Uterus (tissue), 4 donors: Measurements from ENCODE around the gene HERC4. TPM values are rescaled to one million over a fixed set of nuclear protein-coding genes. Genes with fewer than 3 reads are reported as not detected.
"Not testable (repeated sequence)": the region's sequence is repeated elsewhere in the genome, so short reads cannot be mapped to it uniquely, and the experiment has no call there.

Source experiments
- DNase-seq, 2 donors: peaks; one replicate each; pipeline ENCODE4 v3.0.0-alpha.2; 2019 to 2020
- H3K27ac ChIP-seq, 2 donors: fragments of 200-600 bp; sonication (generic); 1 replicate in 1 of 2; 2 replicates in 1 of 2; pipeline ENCODE4 v1.5.1; 2016 to 2018
- H3K27me3 ChIP-seq, 2 donors: fragments of 200-600 bp; sonication (generic); one replicate each; pipeline ENCODE4 v1.5.1; 2018 to 2019; ENCODE audit warnings: control low read depth in 1 of 2
- H3K36me3 ChIP-seq, 2 donors: fragments of 200-600 bp; sonication (generic); one replicate each; pipeline ENCODE4 v1.5.1; 2019; ENCODE audit warnings: control low read depth in 1 of 2
- H3K4me1 ChIP-seq, 2 donors: fragments of 200-600 bp; sonication (generic); one replicate each; pipeline ENCODE4 v1.5.1; 2018 to 2019; ENCODE audit warnings: control low read depth in 1 of 2
- H3K4me3 ChIP-seq, 2 donors: fragments of 200-600 bp; sonication (generic); 1 replicate in 1 of 2; 2 replicates in 1 of 2; pipeline ENCODE4 v1.5.1; 2018 to 2019; ENCODE audit warnings: mild to moderate bottlenecking in 1 of 2
- H3K9me3 ChIP-seq, 2 donors: fragments of 200-600 bp; sonication (generic); one replicate each; pipeline ENCODE4 v1.5.1; 2019; ENCODE audit warnings: control low read depth in 1 of 2
- CTCF ChIP-seq, 4 experiments: fragments of 200-600 bp in 2 of 4; fragments of 450-650 bp in 2 of 4; sonication (generic) in 2 of 4; IDR thresholded peaks; one replicate each; pipeline ENCODE4 v1.5.1; 2016 to 2019; ENCODE audit warnings: antibody characterized with exemption in 4 of 4, mild to moderate bottlenecking in 2 of 4, moderate library complexity in 1 of 4
- POLR2A ChIP-seq, 2 donors: fragments of 450-650 bp; IDR thresholded peaks; one replicate each; pipeline ENCODE4 v1.6.1; 2016; ENCODE audit warnings: antibody characterized with exemption in 2 of 2, mild to moderate bottlenecking in 1 of 2, moderate library complexity in 1 of 2
- intact Hi-C: fragments of 100-400 bp; cut with DNase I; formaldehyde crosslinking; loops from one replicate; pipeline ENCODE4 v1.15.1; 2023; ENCODE audit warnings: low total_unique reads
- total RNA-seq, 4 donors: library from RNA; depleted of rRNA in 3 of 4; stranded (reverse); fragments of >200 nt in 3 of 4; gene quantifications; one replicate each; pipeline versions ENCODE4 v1.1.0 to v1.2.4, GENCODE V29; 2014 to 2023
- donor health status: DM: yes; HTN: yes; CAD: no.

The HERC4 gene
- total RNA-seq, 4 donors from 2014 or later, result 31.8 to 119 (median 56.2) TPM

- no peak overlapping the region for H3K27ac ChIP-seq
- no peak overlapping the region for H3K4me3 ChIP-seq
- H3K36me3 ChIP-seq, result no peaks in the 10 kb centered on the region
- no peaks in the 10 kb centered on the region for H3K27me3 ChIP-seq
- no peaks in the 10 kb centered on the region for H3K4me1 ChIP-seq
- H3K9me3 ChIP-seq, result no peaks in the 10 kb centered on the region
- intact Hi-C loops, result no loop called here
- TF ChIP-seq CTCF (IDR thresholded peaks at IDR 0.05), result no peak
- TF ChIP-seq POLR2A (IDR thresholded peaks at IDR 0.05), result no peak
- no peak for DNase-seq
Observed at GRCh38 chr10:68027429-68027828, 47.7 kb downstream of the HERC4 start.

GRCh38 chr10:68023292-68023691 is 51.8 kb downstream of the HERC4 start:
- DNase-seq, result no peak
- Histone ChIP-seq H3K27me3 (no peaks in the 10 kb centered on the region), H3K4me1 (no peaks in the 10 kb centered on the region), H3K27ac (no peak overlapping the region), H3K9me3 (no peaks in the 10 kb centered on the region), H3K36me3 (no peaks in the 10 kb centered on the region), H3K4me3 (no peak overlapping the region)
- intact Hi-C loops, result no loop called here
- TF ChIP-seq CTCF (IDR thresholded peaks at IDR 0.05) (no peak), POLR2A (IDR thresholded peaks at IDR 0.05) (no peak)

GRCh38 chr10:68022324-68022723 is 52.8 kb downstream of the HERC4 start:
- intact Hi-C loops, DNase-seq, H3K36me3 ChIP-seq: not testable (repeated sequence)

GRCh38 chr10:68016519-68016918 is 58.6 kb downstream of the HERC4 start:
- H3K4me1 ChIP-seq, H3K27me3 ChIP-seq, H3K4me3 ChIP-seq, H3K9me3 ChIP-seq, DNase-seq, intact Hi-C loops, H3K27ac ChIP-seq, H3K36me3 ChIP-seq: not testable (repeated sequence)

More at GRCh38 chr10:68022324-68022723, 52.8 kb downstream of the HERC4 start:
- H3K9me3 ChIP-seq, H3K4me1 ChIP-seq, H3K4me3 ChIP-seq, H3K27ac ChIP-seq, H3K27me3 ChIP-seq: not testable (repeated sequence)

- TF ChIP-seq CTCF (IDR thresholded peaks at IDR 0.05) (no peak), POLR2A (IDR thresholded peaks at IDR 0.05) (no peak)
- Histone ChIP-seq H3K4me1 (no peaks in the 10 kb centered on the region), H3K27me3 (no peaks in the 10 kb centered on the region), H3K27ac (no peak overlapping the region), H3K36me3 (no peaks in the 10 kb centered on the region), H3K9me3 (no peaks in the 10 kb centered on the region), H3K4me3 (no peak overlapping the region)
- DNase-seq, result no peak
- intact Hi-C loops, result no loop called here
Observed at GRCh38 chr10:68010426-68010940, 64.6 kb downstream of the HERC4 start.

- H3K9me3 ChIP-seq, result no peaks in the 10 kb centered on the region
- no peaks in the 10 kb centered on the region for H3K36me3 ChIP-seq
- no peaks in the 10 kb centered on the region for H3K27me3 ChIP-seq
- no peaks in the 10 kb centered on the region for H3K4me1 ChIP-seq
- DNase-seq, result no peak
- intact Hi-C loops, result no loop called here
- no peak for TF ChIP-seq CTCF (IDR thresholded peaks at IDR 0.05)
- no peak for TF ChIP-seq POLR2A (IDR thresholded peaks at IDR 0.05)
- no peak overlapping the region for H3K4me3 ChIP-seq
- no peak overlapping the region for H3K27ac ChIP-seq
Observed at GRCh38 chr10:68007356-68007755, 67.7 kb downstream of the HERC4 start.
